GM20000 (cell line): ENCODE data around the gene GALNT2.

Experiments
- DNase-seq: peaks from one replicate; pipeline ENCODE4 v3.0.0; 2012; ENCODE audit warnings: low spot score
- TF ChIP-seq, protein P1 (sequence below): IDR thresholded peaks from 2 replicates; pipeline ENCODE4 v1.5.1; 2012; ENCODE audit warnings: mild to moderate bottlenecking, control low read depth; ENCODE audit errors: extremely low read depth, missing control alignments

GALNT2 gene

DNA sequence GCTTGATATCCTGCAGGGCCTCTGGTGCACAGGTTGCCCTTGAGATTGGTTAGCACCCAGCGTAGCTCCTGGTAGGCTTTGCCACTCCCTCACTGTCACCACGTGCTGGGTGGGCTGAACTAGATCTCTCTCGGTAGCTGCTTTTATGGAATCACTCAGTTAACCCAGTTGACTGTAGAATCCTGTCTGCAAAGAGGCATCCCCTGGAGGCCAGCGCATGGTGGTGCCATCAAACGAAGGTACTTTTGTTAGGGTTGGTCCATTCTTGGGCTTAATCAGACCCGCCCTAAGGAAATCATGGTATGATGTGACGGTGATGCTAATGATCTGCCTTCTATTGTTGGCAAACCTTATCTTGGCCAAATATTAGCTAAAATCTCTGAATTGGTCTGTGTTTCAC, 153.4 kb downstream of the GALNT2 start:
- DNase-seq: no peak
- TF ChIP-seq, protein P1, sequence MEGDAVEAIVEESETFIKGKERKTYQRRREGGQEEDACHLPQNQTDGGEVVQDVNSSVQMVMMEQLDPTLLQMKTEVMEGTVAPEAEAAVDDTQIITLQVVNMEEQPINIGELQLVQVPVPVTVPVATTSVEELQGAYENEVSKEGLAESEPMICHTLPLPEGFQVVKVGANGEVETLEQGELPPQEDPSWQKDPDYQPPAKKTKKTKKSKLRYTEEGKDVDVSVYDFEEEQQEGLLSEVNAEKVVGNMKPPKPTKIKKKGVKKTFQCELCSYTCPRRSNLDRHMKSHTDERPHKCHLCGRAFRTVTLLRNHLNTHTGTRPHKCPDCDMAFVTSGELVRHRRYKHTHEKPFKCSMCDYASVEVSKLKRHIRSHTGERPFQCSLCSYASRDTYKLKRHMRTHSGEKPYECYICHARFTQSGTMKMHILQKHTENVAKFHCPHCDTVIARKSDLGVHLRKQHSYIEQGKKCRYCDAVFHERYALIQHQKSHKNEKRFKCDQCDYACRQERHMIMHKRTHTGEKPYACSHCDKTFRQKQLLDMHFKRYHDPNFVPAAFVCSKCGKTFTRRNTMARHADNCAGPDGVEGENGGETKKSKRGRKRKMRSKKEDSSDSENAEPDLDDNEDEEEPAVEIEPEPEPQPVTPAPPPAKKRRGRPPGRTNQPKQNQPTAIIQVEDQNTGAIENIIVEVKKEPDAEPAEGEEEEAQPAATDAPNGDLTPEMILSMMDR: no peak

DNA sequence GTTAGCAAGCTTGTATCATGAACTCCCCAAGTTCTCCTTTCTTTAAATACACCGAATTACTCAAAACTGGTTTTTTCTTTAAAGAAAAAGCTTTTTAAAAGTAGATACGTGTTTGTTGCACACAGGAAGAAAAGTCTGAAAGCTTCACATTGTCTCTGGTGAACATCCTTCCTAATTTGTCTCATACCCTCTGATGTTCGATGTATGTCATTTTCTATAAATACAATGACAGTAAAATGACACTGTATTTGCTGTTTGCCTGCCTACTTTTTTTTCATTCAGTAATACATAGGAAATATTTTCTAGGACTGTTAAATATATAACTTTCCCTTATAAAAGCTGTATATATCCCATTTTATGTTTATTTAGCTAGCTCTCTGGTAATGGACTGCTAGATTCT, 153.9 kb downstream of the GALNT2 start:
- no peak for DNase-seq
- TF ChIP-seq, protein P1: no peak

DNA sequence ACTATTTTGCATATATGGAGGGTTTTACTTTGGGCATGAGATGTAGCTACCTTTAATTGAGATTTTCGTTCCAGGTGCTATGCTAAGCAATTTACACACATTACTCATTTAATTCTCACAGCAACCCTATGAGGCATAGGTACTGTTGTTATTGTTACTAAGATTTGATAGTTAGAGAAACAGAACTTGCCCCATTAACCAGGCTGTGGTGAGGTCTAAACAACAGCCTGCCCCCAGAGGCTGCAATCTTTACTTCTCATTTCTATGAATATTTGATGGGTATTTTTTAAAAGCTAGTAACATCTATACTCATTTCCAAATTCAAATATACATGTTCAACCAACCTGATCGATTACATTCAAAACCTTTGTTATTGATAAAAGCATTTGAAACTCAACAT, 155.6 kb downstream of the GALNT2 start:
- no peak for DNase-seq
- TF ChIP-seq, protein P1: no peak

DNA sequence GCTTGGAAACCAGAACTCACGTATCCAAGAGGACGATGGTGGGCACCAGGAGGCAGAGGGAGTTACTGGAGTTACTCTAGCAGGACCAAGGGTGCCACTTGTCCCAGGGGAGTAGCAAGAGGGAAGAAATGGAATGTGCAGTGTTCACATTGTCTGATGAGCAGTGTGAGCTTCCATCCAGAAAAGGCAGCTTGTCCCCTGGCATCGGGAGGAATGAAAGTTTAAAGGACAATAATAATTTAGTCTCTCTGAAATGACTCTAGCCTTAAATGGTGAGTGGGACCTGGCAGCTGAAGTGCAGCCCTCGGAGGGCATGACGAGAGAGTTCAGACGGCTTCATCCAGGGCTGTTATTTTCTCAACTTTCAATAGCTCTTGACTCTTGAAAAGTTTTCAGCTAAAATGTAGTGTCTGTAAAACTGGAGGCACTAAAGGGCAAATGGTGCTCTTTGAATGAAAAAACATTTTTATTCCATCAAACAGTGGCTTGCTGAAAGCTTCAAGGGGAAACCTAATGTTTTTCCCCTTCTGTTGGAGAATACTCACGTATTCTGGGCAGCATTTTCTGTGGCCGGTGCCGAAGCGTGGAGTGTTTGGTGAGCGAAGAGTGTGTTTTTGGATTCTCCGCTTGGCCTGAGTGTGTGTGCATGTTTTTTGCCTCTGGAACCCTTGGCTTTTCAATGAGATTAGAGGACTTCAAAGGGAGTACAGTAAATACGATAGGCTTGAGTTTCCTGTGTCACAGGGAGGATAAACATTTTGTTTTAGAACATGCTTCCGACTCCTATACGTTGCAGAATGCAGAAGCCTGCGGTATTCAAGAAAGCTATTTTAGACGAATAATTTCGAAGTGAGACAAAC, 157.3 kb downstream of the GALNT2 start:
- DNase-seq: no peak
- TF ChIP-seq, protein P1: no peak

DNA sequence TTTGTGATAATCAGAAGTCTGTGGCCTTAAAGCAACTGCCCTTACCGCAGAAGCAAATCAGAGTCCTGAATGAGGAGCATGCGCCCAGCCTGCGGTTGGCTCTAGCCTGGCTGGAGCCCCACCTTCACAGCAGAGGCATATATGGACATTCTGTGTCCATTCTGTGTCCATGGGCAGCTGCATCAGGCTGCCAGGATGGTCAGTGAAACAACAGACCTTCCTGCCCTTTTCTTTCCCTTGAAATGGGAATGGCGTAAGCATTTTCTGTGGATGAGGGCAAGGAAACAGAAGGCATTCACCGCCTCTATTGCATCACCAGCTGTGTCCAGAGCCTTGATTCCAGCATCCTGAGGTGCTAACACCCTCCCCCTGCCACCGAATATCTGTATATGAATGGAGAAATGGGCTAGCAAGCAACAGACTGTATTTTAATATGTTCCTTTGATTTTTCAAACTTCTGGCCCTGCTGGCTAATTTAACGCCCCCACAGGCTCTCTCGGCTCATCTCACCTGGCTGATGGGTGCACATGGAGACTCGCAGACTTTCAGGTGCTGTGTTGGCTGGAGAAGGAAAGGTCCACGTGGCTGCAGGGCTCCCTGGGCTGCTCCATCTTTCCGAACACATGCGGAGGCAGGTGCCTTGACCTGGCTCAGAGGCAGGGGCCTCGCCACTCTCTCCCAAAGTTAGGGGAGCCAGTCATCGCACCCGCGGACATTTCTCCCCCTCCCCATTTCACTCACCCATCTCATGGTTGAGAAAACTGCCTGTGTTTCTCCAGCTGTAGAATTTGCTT, 159.2 kb downstream of the GALNT2 start:
- no peak for DNase-seq
- TF ChIP-seq, protein P1: no peak

DNA sequence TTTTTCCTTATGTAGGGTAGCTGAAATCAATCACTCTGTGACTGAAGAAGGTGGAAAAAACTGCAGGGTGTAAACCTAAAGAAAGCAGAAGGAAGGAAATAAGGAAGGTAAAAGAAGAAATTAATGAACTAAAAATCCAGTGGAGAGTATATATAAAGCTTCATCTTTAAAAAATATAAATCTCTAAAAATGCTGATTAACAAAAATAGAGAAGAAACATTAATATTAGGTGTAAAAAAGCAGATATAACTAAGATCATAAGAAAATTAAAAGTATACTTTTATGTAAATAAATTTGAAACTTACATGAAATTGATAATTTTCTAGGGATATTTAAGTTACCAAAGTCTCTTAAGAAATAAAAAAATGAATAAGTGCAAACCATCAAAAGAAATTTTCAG, 159.8 kb downstream of the GALNT2 start:
- TF ChIP-seq, protein P1: no peak
- DNase-seq: no peak
